Mesenchymal stem cell (in vitro differentiated cells and primary cell): ENCODE data around the gene MCRIP2.
"Not testable (repeated sequence)": the region's sequence is repeated elsewhere in the genome, so short reads cannot be mapped to it uniquely, and the experiment has no call there.

ENCODE experiments used
- DNase-seq: peaks from one replicate; pipeline ENCODE4 v3.0.0-alpha.2; 2013
- H2AFZ ChIP-seq: one replicate; pipeline ENCODE4 v1.6.1; 2013; ENCODE audit warnings: low read depth, mild to moderate bottlenecking, control low read depth, inconsistent platforms, low read length, moderate library complexity
- H2AK5ac ChIP-seq: 2 replicates; pipeline ENCODE4 v1.6.1; 2013; ENCODE audit warnings: low read length, moderate library complexity, mild to moderate bottlenecking, inconsistent platforms; ENCODE audit not compliant: severe bottlenecking
- H2BK120ac ChIP-seq: one replicate; pipeline ENCODE4 v1.6.1; 2013; ENCODE audit warnings: low read depth, mild to moderate bottlenecking, inconsistent platforms, low read length, moderate library complexity
- H2BK12ac ChIP-seq, 2 experiments: one replicate each; pipeline ENCODE4 v1.6.1; 2013; ENCODE audit warnings: inconsistent platforms in 2 of 2, low read length in 2 of 2, mild to moderate bottlenecking in 2 of 2, moderate library complexity in 2 of 2, control low read depth in 1 of 2
- H2BK15ac ChIP-seq: one replicate; pipeline ENCODE4 v1.6.1; 2013; ENCODE audit warnings: mild to moderate bottlenecking, low read depth, inconsistent platforms; ENCODE audit not compliant: poor library complexity, severe bottlenecking
- H2BK5ac ChIP-seq: 2 replicates; pipeline ENCODE4 v1.6.1; 2013; ENCODE audit warnings: low read depth, mild to moderate bottlenecking, low read length, control low read depth, inconsistent platforms; ENCODE audit not compliant: poor library complexity, severe bottlenecking
- H3K14ac ChIP-seq, 2 experiments: one replicate each; pipeline ENCODE4 v1.6.1; 2013; ENCODE audit warnings: inconsistent platforms in 2 of 2, low read length in 2 of 2, control low read depth in 1 of 2, mild to moderate bottlenecking in 1 of 2, moderate library complexity in 1 of 2
- H3K18ac ChIP-seq, 2 experiments: one replicate each; pipeline ENCODE4 v1.6.1; 2013; ENCODE audit warnings: inconsistent platforms in 2 of 2, low read length in 2 of 2, control low read depth in 1 of 2, low read depth in 1 of 2, mild to moderate bottlenecking in 1 of 2
- H3K23ac ChIP-seq, 2 experiments: one replicate each; pipeline ENCODE4 v1.6.1; 2013; ENCODE audit warnings: inconsistent platforms in 2 of 2, low read length in 2 of 2, mild to moderate bottlenecking in 2 of 2, moderate library complexity in 2 of 2, control low read depth in 1 of 2
- H3K27ac ChIP-seq: 2 replicates; pipeline ENCODE4 v1.5.1; 2013; ENCODE audit warnings: mild to moderate bottlenecking, moderate library complexity, low read length, control low read depth, inconsistent platforms; ENCODE audit not compliant: poor library complexity, severe bottlenecking
- H3K27me3 ChIP-seq, 2 experiments: 2 replicates each; pipeline versions ENCODE4 v1.6.1 to v1.7.0; 2013; ENCODE audit warnings: low read length in 2 of 2, mild to moderate bottlenecking in 2 of 2, moderate library complexity in 2 of 2, control low read depth in 1 of 2, inconsistent platforms in 1 of 2; ENCODE audit not compliant: control insufficient read depth in 1 of 2, insufficient read depth in 1 of 2
- H3K36me3 ChIP-seq, 2 experiments: 2 replicates each; pipeline versions ENCODE4 v1.6.1 to v1.7.0; 2013; ENCODE audit warnings: low read length in 2 of 2, control low read depth in 1 of 2, inconsistent platforms in 1 of 2, low read depth in 1 of 2, mild to moderate bottlenecking in 1 of 2; ENCODE audit not compliant: insufficient read depth in 2 of 2, control insufficient read depth in 1 of 2
- H3K4ac ChIP-seq, 2 experiments: one replicate each; pipeline ENCODE4 v1.6.1; 2013; ENCODE audit warnings: inconsistent platforms in 2 of 2, low read length in 2 of 2, mild to moderate bottlenecking in 2 of 2, moderate library complexity in 2 of 2, control low read depth in 1 of 2, low read depth in 1 of 2
- H3K4me1 ChIP-seq: 2 replicates; pipeline ENCODE4 v1.6.1; 2013; ENCODE audit warnings: low read depth, low read length, control low read depth; ENCODE audit not compliant: control insufficient read depth, insufficient read depth
- H3K4me2 ChIP-seq: 2 replicates; pipeline ENCODE4 v1.6.1; 2013; ENCODE audit warnings: low read length, mild to moderate bottlenecking, inconsistent platforms; ENCODE audit not compliant: poor library complexity, severe bottlenecking
- H3K4me3 ChIP-seq, 2 experiments: 2 replicates each; pipeline versions ENCODE4 v1.5.1 to v1.7.0; 2013; ENCODE audit warnings: low read length in 2 of 2, mild to moderate bottlenecking in 2 of 2, control low read depth in 1 of 2, low read depth in 1 of 2; ENCODE audit not compliant: insufficient read depth in 1 of 2
- H3K79me1 ChIP-seq: replicated peaks from 2 replicates; pipeline ENCODE4 v1.6.1; 2013; ENCODE audit warnings: mild to moderate bottlenecking, control low read depth, low read length, inconsistent platforms; ENCODE audit not compliant: poor library complexity, severe bottlenecking
- H3K9ac ChIP-seq: 2 replicates; pipeline ENCODE4 v1.7.0; 2013; ENCODE audit warnings: mild to moderate bottlenecking, low read length, moderate library complexity
- H3K9me3 ChIP-seq: 2 replicates; pipeline ENCODE4 v1.7.0; 2013; ENCODE audit warnings: mild to moderate bottlenecking, low read length; ENCODE audit not compliant: control insufficient read depth
- H4K8ac ChIP-seq: one replicate; pipeline ENCODE4 v1.6.1; 2013; ENCODE audit warnings: inconsistent platforms, mild to moderate bottlenecking, low read length, moderate library complexity
- H4K91ac ChIP-seq: one replicate; pipeline ENCODE4 v1.6.1; 2013; ENCODE audit warnings: mild to moderate bottlenecking, low read length, inconsistent platforms
- WGBS: methylation state at CpG from one replicate; pipeline ENCODE4 v1.1.7; 2013; ENCODE audit warnings: mixed read lengths; 5-methylcytosine and 5-hydroxymethylcytosine counted together

Gene MCRIP2

GRCh38 chr16:596736-597060 is 44.9 kb upstream of the MCRIP2 start:
- H2BK5ac ChIP-seq: no peak overlapping the region
- peaks cover 43% of the 10 kb centered on the region for H3K79me1 ChIP-seq
- no peak overlapping the region for H2AK5ac ChIP-seq
- no peak overlapping the region for H3K4me3 ChIP-seq
- H3K9ac ChIP-seq: no peak overlapping the region
- H3K18ac ChIP-seq: no peak overlapping the region
- H3K4ac ChIP-seq: no peak overlapping the region
- peaks cover 11 to 40% of the 10 kb centered on the region in 2 experiments for H3K36me3 ChIP-seq
- H2AFZ ChIP-seq: no peak overlapping the region
- H3K9me3 ChIP-seq: no peaks in the 10 kb centered on the region
- over 99% methylated on average over 12 of the region's 12 CpGs for WGBS
- DNase-seq: no peak
- no peak overlapping the region for H2BK120ac ChIP-seq
- H3K27me3 ChIP-seq: no peaks in the 10 kb centered on the region
- peaks cover 28% of the 10 kb centered on the region for H3K4me1 ChIP-seq
- H4K8ac ChIP-seq: no peak overlapping the region
- H3K23ac ChIP-seq: no peak overlapping the region
- no peak overlapping the region for H2BK12ac ChIP-seq
- no peak overlapping the region for H3K27ac ChIP-seq
- H3K14ac ChIP-seq: no peak overlapping the region
- H3K4me2 ChIP-seq: no peak overlapping the region
- no peak overlapping the region for H4K91ac ChIP-seq
- H2BK15ac ChIP-seq: no peak overlapping the region

DNA sequence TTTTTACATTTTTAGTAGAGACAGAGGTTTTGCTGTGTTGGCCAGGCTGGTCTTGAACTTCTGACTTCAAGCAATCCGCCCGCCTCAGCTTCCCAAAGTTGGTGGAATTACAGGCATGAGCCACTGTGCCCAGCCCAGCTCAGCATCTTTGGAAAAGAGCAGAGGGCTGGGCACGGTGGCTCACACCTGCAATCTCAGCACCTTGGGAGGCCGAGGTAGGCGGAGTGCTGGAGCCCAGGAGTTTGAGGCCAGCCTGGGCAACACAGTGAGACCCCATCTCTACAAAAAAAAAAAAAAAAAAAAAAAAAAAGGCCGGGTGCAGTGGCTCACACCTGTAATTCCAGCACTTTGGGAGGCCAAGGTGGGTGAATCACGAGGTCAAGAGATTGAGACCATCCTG is 44.0 kb upstream of the MCRIP2 start:
- not testable (repeated sequence) for H3K18ac ChIP-seq, H4K8ac ChIP-seq, H3K27me3 ChIP-seq, H3K4ac ChIP-seq, H3K23ac ChIP-seq, H4K91ac ChIP-seq, H3K4me3 ChIP-seq, H2BK5ac ChIP-seq, H2BK12ac ChIP-seq, DNase-seq, H2BK120ac ChIP-seq, H2BK15ac ChIP-seq, H2AK5ac ChIP-seq, H3K4me2 ChIP-seq, H2AFZ ChIP-seq, H3K14ac ChIP-seq, H3K27ac ChIP-seq, H3K9ac ChIP-seq, H3K9me3 ChIP-seq
- 95% methylated on average over 7 of the region's 7 CpGs for WGBS
- Histone ChIP-seq H3K79me1 (peaks cover 35% of the 10 kb centered on the region), H3K36me3 (peaks cover 11 to 35% of the 10 kb centered on the region in 2 experiments), H3K4me1 (peaks cover 18% of the 10 kb centered on the region)

DNA sequence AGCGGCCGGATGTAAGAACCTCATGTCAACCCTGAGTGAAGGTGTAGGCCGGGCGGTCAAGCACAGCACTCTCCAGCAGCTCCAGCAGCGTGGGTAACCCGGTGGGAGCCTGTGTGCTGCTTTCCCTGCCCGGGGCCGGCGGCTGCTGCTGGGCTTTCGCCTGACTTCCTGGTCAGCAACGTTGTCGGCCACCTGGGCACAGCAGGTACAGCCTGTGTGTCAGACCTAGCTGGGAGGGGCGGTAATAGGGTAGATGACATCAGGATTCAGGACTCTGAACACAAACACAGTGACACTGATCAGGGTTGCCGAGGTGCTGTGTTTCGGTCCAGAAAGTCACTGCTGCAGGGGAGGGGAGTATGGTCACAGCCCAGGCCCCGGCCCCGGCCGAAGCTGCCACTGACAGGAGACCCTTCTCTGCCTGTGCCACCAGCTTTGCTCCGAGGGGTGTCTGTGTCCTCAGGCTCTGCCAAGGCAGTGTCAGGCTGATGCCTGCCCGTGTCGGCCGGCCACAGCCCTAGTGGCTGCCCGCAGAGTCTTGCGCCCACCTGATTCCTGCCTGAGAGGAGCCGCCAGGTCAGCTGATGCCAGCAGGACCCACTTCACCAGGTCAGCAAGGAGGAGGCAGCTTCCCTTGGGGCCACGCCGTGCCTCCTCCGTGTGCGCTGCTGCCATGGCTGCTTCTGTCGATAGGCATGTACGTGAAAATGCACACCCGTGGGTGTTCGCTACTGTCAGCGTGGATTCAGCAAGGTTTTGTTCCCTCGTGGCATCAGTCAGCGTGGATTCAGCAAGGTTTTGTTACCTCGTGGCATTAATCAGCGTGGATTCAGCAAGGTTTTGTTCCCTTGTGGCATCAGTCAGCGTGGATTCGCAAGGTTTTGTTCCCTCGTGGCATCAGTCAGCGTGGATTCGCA is 42.5 kb upstream of the MCRIP2 start:
- Histone ChIP-seq H3K4me2 (no peak overlapping the region), H4K91ac (no peak overlapping the region), H3K9ac (no peak overlapping the region), H3K18ac (no peak overlapping the region), H4K8ac (no peak overlapping the region), H2BK15ac (no peak overlapping the region), H3K79me1 (peaks cover 39% of the 10 kb centered on the region), H3K4me3 (no peak overlapping the region), H3K4me1 (peaks cover 6% of the 10 kb centered on the region), H3K9me3 (no peaks in the 10 kb centered on the region), H3K23ac (no peak overlapping the region), H3K27ac (no peak overlapping the region), H2BK5ac (no peak overlapping the region), H2AK5ac (no peak overlapping the region), H3K36me3 (peaks cover 11 to 28% of the 10 kb centered on the region in 2 experiments), H3K27me3 (no peaks in the 10 kb centered on the region), H2BK120ac (no peak overlapping the region), H2BK12ac (no peak overlapping the region), H3K14ac (no peak overlapping the region), H2AFZ (no peak overlapping the region), H3K4ac (no peak overlapping the region)
- WGBS: 96% methylated on average over 37 of the region's 43 CpGs
- DNase-seq: no peak

- Histone ChIP-seq H2BK120ac (no peak overlapping the region), H3K4me2 (no peak overlapping the region), H3K18ac (no peak overlapping the region), H3K9ac (no peak overlapping the region), H2BK15ac (no peak overlapping the region), H3K23ac (no peak overlapping the region), H2BK5ac (no peak overlapping the region), H3K36me3 (peaks cover 11 to 34% of the 10 kb centered on the region in 2 experiments), H3K4ac (no peak overlapping the region), H4K8ac (no peak overlapping the region), H3K9me3 (peaks cover 4% of the 10 kb centered on the region), H3K27me3 (no peaks in the 10 kb centered on the region), H2BK12ac (no peak overlapping the region), H3K27ac (no peak overlapping the region), H2AK5ac (no peak overlapping the region), H3K4me1 (peaks cover 5% of the 10 kb centered on the region), H3K4me3 (no peak overlapping the region), H3K14ac (no peak overlapping the region), H3K79me1 (peaks cover 39% of the 10 kb centered on the region), H2AFZ (no peak overlapping the region), H4K91ac (no peak overlapping the region)
- 62% methylated on average over 7 of the region's 7 CpGs for WGBS
- no peak for DNase-seq
Measured at GRCh38 chr16:600781-601180, 40.8 kb upstream of the MCRIP2 start.
